ENCODE results near the gene TNXB.

TNXB gene

GRCh38 chr6:32064706-32065105 lies 44.4 kb downstream of the TNXB start:
- Histone ChIP-seq H3K36me3 (ENCODE audit: insufficient read depth, low read length) (no peaks in the 10 kb centered on the region), H3K79me2 (ENCODE audit: insufficient read depth, low read length) (no peaks in the 10 kb centered on the region), H3K4me1 (ENCODE audit: insufficient read depth, low read length, severe bottlenecking) (no peaks in the 10 kb centered on the region), H3K27ac (ENCODE audit: low read depth, low read length, poor library complexity, severe bottlenecking) (no peak overlapping the region), H3K9me2 (ENCODE audit: low read depth, low read length) (no peaks in the 10 kb centered on the region), H2AFZ (ENCODE audit: low read length) (no peak overlapping the region), H3K4me3 (ENCODE audit: low read depth, low read length, poor library complexity, severe bottlenecking) (no peak overlapping the region), H3K9me3 (ENCODE audit: low read length) (no peaks in the 10 kb centered on the region), H3K4me2 (ENCODE audit: low read length) (no peak overlapping the region), H4K20me1 (ENCODE audit: insufficient read depth, low read length) (no peaks in the 10 kb centered on the region), H3K27me3 (ENCODE audit: insufficient read depth, low read length) (no peaks in the 10 kb centered on the region), H3F3A (ENCODE audit: insufficient read depth, low read length) (no peaks in the 10 kb centered on the region), H3K9ac (ENCODE audit: low read length) (no peak overlapping the region)
- TF ChIP-seq CTCF (IDR thresholded peaks at IDR 0.05; ENCODE audit: low read length) (no peak), EZH2 (IDR thresholded peaks at IDR 0.05; ENCODE audit: borderline replicate concordance, low read length) (no peak)

GRCh38 chr6:32060966-32061655 lies 48.0 kb downstream of the TNXB start:
- no peak overlapping the region for H3K9ac ChIP-seq (ENCODE audit: low read length)
- no peak overlapping the region for H3K4me2 ChIP-seq (ENCODE audit: low read length)
- H3K27me3 ChIP-seq (ENCODE audit: insufficient read depth, low read length) = no peaks in the 10 kb centered on the region
- no peak overlapping the region for H2AFZ ChIP-seq (ENCODE audit: low read length)
- no peaks in the 10 kb centered on the region for H4K20me1 ChIP-seq (ENCODE audit: insufficient read depth, low read length)
- H3K9me3 ChIP-seq (ENCODE audit: low read length) = no peaks in the 10 kb centered on the region
- H3K4me1 ChIP-seq (ENCODE audit: insufficient read depth, low read length, severe bottlenecking) = no peaks in the 10 kb centered on the region
- H3K27ac ChIP-seq (ENCODE audit: low read depth, low read length, poor library complexity, severe bottlenecking) = no peak overlapping the region
- no peak for TF ChIP-seq EZH2 (IDR thresholded peaks at IDR 0.05; ENCODE audit: borderline replicate concordance, low read length)
- no peak for TF ChIP-seq CTCF (IDR thresholded peaks at IDR 0.05; ENCODE audit: low read length)
- H3F3A ChIP-seq (ENCODE audit: insufficient read depth, low read length) = no peaks in the 10 kb centered on the region
- H3K36me3 ChIP-seq (ENCODE audit: insufficient read depth, low read length) = no peaks in the 10 kb centered on the region
- no peaks in the 10 kb centered on the region for H3K79me2 ChIP-seq (ENCODE audit: insufficient read depth, low read length)
- H3K4me3 ChIP-seq (ENCODE audit: low read depth, low read length, poor library complexity, severe bottlenecking) = no peak overlapping the region
- H3K9me2 ChIP-seq (ENCODE audit: low read depth, low read length) = no peaks in the 10 kb centered on the region

- TF ChIP-seq EZH2 (IDR thresholded peaks at IDR 0.05; ENCODE audit: borderline replicate concordance, low read length) (no peak), CTCF (IDR thresholded peaks at IDR 0.05; ENCODE audit: low read length) (no peak)
- Histone ChIP-seq H3K36me3 (ENCODE audit: insufficient read depth, low read length) (no peaks in the 10 kb centered on the region), H3K4me1 (ENCODE audit: insufficient read depth, low read length, severe bottlenecking) (no peaks in the 10 kb centered on the region), H3K9ac (ENCODE audit: low read length) (no peak overlapping the region), H3K9me3 (ENCODE audit: low read length) (no peaks in the 10 kb centered on the region), H3K27me3 (ENCODE audit: insufficient read depth, low read length) (no peaks in the 10 kb centered on the region), H2AFZ (ENCODE audit: low read length) (no peak overlapping the region), H4K20me1 (ENCODE audit: insufficient read depth, low read length) (no peaks in the 10 kb centered on the region), H3K4me3 (ENCODE audit: low read depth, low read length, poor library complexity, severe bottlenecking) (no peak overlapping the region), H3K27ac (ENCODE audit: low read depth, low read length, poor library complexity, severe bottlenecking) (no peak overlapping the region), H3K9me2 (ENCODE audit: low read depth, low read length) (no peaks in the 10 kb centered on the region), H3K79me2 (ENCODE audit: insufficient read depth, low read length) (no peaks in the 10 kb centered on the region), H3K4me2 (ENCODE audit: low read length) (no peak overlapping the region), H3F3A (ENCODE audit: insufficient read depth, low read length) (no peaks in the 10 kb centered on the region)
These were observed 50.6 kb downstream of the TNXB start for GRCh38 chr6:32058511-32058963.
